ENCODE results near the gene MYBPH.

The MYBPH gene

DNA sequence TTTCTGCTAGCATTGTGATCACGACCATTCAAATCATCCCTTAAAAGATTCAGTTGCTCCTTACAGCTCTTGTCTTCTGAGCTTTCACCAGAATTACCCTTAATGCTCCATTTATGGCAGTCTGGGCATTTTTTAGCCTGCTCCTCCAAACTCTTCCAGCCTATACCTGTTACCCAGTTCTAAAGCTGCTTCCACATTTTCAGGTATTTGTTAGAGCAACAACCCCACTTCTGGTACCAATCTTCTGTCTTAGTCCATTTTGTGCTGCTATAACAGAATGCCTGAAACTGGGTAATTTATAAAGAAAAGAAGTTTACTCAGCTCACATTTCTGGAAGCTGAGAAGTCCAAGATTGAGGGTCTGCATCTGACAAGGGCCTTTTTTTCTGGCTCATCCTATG is 17.2 kb downstream of the MYBPH start:
- H3K4me3 ChIP-seq (ENCODE audit: low read length), result no peak overlapping the region
- TF ChIP-seq, protein P1, sequence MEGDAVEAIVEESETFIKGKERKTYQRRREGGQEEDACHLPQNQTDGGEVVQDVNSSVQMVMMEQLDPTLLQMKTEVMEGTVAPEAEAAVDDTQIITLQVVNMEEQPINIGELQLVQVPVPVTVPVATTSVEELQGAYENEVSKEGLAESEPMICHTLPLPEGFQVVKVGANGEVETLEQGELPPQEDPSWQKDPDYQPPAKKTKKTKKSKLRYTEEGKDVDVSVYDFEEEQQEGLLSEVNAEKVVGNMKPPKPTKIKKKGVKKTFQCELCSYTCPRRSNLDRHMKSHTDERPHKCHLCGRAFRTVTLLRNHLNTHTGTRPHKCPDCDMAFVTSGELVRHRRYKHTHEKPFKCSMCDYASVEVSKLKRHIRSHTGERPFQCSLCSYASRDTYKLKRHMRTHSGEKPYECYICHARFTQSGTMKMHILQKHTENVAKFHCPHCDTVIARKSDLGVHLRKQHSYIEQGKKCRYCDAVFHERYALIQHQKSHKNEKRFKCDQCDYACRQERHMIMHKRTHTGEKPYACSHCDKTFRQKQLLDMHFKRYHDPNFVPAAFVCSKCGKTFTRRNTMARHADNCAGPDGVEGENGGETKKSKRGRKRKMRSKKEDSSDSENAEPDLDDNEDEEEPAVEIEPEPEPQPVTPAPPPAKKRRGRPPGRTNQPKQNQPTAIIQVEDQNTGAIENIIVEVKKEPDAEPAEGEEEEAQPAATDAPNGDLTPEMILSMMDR (IDR thresholded peaks at IDR 0.05; ENCODE audit: insufficient read depth, low read depth, low read length, missing control alignments), result no peak
- DNase-seq (ENCODE audit: low read depth), result no peak

DNA sequence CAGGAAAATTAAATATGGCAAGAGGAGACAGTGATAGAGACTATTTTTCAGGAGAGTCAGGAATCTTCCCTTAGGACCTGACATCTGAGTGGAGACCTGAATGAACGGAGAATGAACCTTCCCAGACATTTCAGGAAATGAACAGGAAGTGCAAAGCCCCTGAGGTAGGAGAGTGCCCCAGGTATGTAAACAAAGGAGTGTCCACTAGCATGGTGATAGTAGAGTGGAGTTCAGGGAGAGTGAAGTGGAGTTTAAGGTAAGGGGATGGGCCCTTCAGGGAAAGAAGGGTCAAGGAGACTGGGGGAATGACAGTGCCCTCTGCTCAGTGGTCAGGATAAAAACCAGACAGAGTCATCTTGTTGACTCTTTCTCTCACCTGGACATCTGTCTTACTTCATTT is 19.3 kb downstream of the MYBPH start:
- TF ChIP-seq, protein P1 (IDR thresholded peaks at IDR 0.05; ENCODE audit: insufficient read depth, low read depth, low read length, missing control alignments), result no peak
- no peak overlapping the region for H3K4me3 ChIP-seq (ENCODE audit: low read length)
- DNase-seq (ENCODE audit: low read depth), result no peak

DNA sequence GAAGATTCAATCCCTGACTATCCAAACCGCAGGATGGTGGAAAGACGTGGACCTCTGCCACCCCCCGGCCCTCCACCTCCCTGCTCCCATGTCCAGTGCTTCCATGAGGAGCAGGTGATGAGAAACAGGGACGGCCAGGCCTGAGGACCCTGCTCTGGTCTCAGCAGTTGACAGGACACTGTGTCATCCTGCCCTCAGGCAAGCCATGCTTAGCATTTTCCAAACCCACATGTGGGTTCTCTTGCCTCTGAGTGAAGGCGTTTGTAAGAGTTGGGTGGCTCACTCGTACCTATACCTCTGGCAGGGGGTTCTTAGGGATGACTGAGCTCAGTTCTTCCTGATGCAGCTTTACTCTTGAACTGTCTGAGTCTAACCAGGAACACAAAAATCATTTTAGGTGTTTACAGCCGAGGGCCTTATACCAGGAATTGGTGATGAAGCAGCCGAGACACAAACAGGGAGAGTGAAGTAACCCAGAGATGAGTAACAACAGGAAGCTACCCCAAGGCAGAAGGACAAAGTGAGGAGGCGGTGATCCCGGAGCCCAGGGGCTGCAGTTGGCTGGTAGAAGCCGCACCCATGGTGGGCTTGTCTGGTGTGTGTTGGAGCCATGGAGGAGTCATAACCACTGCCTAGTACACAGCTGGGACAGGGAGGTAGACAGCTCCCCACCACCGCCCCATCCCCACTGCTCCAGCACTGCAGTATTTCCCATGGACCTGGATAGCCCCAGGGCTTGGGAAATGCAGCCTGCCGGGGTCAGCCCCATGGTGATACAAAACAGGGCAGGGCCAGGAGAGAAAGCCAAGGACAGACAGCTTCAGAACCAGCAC is 21.4 kb downstream of the MYBPH start:
- TF ChIP-seq, protein P1 (IDR thresholded peaks at IDR 0.05; ENCODE audit: insufficient read depth, low read depth, low read length, missing control alignments), result no peak
- H3K4me3 ChIP-seq (ENCODE audit: low read length), result no peak overlapping the region
- peak; percentile 94 for DNase-seq (ENCODE audit: low read depth)

DNA sequence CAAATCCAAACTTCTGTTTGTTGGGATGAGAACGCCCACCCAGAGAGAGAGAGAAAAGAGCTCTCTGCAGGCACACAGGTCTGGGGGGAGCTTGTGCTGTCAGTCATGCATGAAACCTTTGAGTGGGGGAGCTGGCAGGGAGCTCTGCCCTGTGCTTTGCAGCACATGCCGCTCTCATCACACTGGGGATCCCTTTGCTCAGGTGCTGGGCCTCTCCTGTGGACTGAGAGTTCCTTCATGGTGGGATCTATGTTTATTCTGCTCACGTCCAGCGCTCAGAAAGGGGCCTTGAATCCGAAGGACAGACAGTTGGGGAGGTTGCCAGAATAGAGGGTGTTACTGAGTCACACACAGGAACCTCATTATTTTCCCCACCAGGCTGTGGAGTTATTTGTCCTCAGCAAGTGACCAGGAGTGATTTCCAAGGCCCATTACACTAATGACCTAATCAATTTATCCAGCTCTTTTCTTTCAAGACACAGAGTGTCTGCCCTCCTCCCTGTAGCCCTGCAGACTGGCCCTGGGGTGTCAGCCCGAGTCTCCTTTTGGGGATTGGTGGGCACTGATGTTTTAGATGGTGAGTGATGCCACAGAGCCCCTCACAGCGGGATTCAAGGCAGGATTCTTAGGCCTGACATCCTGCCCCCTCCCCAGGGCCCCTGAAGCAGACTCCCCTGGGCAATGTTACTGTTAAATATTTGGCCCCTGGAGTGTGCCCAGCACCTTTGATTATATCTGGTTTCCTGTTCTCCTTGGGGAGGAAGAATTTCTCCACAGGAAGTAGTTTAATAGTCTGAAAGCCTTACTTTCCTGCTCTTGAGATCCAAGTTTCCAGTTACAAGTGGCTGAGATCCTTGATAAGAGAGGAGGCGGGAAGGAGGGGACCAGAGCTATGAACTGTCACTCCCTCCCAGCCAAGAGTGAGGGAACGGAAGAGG is 22.3 kb downstream of the MYBPH start:
- DNase-seq (ENCODE audit: low read depth), result no peak
- H3K4me3 ChIP-seq (ENCODE audit: low read length), result no peak overlapping the region
- TF ChIP-seq, protein P1 (IDR thresholded peaks at IDR 0.05; ENCODE audit: insufficient read depth, low read depth, low read length, missing control alignments), result no peak

DNA sequence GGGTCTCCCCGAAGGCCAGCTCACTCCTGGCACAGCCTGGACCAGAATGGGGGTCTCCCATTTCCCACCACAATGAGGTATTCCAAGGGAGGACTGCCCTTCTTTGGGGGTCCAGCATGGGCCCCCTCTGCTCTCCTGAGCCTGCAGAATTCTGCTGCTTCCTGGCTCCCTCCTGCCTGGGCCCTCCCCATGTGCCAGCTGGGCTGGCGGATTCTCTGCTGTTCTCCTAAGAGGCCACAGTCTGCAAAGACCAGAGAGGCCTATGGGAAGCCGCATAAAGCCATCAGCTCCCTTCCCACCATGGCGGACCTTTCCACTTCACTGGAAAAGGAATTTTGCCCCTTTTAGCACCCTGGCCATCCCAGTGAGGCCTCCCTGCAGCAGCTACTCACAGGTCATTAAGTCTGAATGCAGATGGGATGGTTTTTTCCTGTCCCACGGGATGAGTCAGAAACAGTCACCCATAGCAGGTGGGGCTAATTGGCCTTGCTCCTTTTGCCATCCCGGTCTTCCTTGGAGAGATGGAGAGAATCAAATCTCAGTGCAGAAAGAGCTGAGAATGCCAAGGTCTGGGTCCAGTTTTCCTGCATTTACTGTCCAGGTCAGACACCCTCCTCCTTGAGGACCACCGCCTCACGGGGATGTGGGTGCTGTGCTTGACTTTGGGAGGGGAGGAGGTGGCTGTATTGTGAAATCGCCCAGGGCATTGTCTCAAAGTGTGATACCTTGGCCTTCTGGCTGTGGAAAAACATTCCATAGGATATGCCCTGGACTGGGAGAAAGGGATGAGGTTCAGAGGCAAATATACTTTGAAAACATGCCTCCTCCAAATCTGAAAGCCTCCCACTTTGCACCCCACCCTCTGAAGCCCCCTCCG is 23.2 kb downstream of the MYBPH start:
- DNase-seq (ENCODE audit: low read depth), result peak; percentile 77
- TF ChIP-seq, protein P1 (IDR thresholded peaks at IDR 0.05; ENCODE audit: insufficient read depth, low read depth, low read length, missing control alignments), result no peak
- no peak overlapping the region for H3K4me3 ChIP-seq (ENCODE audit: low read length)

DNA sequence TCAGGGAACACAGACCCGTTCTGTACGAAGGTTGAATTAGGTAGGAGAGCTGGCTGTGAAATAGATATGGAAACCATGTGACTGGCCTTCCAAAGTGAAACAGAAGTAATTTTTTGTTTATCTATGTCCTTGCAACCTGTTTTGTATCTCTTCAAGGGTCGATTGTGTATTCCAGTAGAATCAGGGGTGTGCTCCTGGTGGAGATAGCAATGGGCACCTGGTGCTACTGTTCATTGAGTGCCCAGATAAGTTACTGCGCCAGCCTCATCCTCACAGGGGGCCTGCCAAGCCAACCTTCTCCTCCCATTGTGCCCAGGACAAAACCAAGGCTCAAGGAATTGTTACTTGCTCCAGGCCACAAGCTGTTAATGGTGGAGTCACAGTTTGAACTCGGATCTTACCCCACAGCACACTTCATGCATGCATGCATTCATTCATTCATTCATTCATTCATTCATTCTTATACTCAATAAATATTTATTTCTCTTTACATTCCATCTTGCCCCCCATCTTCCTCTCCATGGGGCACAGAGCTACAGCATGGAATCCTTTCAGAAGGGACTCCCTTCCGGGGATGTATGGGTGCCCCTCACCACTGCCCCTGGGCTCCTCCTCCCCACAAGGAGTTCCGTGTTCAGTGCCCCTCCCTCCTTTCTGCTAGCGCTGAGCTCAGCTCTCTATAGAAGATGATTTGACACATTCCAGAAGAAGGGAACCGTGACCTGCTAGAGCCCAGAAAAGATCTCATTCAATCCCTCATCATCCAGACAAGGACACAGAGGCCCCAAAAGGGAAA is 24.1 kb downstream of the MYBPH start:
- H3K4me3 ChIP-seq (ENCODE audit: low read length), result no peak overlapping the region
- DNase-seq (ENCODE audit: low read depth), result no peak
- TF ChIP-seq, protein P1 (IDR thresholded peaks at IDR 0.05; ENCODE audit: insufficient read depth, low read depth, low read length, missing control alignments), result no peak

Data from epithelial cell of esophagus (primary cell).